GM13977 (cell line): ENCODE measurements around the gene SSBP4.

Experiments used
- DNase-seq: peaks from one replicate; pipeline ENCODE4 v3.0.0; 2012; ENCODE audit warnings: low spot score
- in situ Hi-C: fragments of 300-500 bp; cut with MboI; formaldehyde crosslinking; loops from one replicate; pipeline ENCODE4 v1.12.0; 2022; ENCODE audit warnings: low sequenced_read_pairs, low pct_unique_long_range_greater_than_20kb, mixed read lengths, inconsistent platforms; ENCODE audit not compliant: unreplicated experiment
- TF ChIP-seq, protein P1 (sequence below): IDR thresholded peaks from 2 replicates; pipeline ENCODE4 v1.5.1; 2012; ENCODE audit warnings: mild to moderate bottlenecking, control low read depth; ENCODE audit not compliant: insufficient read depth; ENCODE audit errors: extremely low read depth, missing control alignments

SSBP4 gene

DNA sequence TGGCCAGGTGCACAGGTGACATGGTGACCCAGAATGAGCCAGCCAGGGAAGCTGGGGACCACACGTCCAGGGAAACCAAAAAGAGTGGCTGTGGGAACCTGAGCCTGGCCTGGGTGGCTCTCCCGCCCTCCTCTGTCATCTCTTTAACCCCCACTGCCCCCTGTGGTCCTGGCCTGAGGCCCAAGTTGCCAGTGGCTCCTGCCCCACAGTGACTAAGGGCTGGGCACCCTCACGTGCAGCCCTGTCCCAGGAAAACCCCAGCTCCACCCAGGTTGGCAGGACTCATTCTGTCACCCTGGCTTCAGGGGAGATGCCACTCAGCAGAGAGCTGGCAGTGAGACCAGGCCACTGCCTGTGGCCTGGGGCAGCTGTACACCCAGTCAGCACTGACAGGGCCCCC is 49.3 kb downstream of the SSBP4 start:
- no peak for DNase-seq
- in situ Hi-C loops = no loop called here
- TF ChIP-seq, protein P1, sequence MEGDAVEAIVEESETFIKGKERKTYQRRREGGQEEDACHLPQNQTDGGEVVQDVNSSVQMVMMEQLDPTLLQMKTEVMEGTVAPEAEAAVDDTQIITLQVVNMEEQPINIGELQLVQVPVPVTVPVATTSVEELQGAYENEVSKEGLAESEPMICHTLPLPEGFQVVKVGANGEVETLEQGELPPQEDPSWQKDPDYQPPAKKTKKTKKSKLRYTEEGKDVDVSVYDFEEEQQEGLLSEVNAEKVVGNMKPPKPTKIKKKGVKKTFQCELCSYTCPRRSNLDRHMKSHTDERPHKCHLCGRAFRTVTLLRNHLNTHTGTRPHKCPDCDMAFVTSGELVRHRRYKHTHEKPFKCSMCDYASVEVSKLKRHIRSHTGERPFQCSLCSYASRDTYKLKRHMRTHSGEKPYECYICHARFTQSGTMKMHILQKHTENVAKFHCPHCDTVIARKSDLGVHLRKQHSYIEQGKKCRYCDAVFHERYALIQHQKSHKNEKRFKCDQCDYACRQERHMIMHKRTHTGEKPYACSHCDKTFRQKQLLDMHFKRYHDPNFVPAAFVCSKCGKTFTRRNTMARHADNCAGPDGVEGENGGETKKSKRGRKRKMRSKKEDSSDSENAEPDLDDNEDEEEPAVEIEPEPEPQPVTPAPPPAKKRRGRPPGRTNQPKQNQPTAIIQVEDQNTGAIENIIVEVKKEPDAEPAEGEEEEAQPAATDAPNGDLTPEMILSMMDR = no peak

DNA sequence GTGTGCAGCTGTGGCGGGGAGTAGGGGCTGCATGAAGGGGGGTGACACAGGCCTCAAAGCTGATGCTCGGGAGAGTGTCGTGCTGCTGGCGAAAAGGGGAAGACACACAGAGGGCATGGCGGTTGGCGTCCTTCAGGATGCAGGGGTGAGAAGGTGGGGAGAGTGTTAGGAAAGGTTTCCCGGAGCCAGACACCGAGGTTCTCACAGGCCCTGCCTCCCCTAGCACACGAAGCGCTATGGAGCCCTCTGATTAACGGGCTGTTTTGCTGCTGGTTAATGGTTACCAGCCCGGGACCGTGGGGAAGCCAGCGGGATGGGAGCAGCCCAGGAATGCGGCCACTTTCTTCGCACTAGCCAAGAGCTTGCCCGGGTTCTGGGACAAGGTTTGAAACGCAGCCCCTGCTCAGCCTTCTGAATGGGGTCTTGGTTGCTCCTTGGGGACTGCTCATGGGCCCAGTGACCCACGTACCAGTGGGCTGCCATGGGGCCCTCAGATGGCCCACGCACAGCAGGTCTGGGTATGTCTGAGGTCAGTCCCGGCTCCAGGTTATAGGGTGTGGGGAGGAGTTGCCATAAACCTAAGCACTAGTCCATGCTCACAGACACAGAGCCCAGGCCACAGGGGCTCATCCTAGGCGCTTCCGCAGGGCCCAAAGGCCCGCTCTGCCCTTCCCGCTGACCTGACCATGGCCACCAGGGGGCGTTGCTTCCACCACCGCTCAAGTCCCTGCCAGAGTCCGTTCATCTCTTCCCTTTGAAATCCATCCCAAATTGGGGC is 50.1 kb downstream of the SSBP4 start:
- in situ Hi-C loops = no loop called here
- TF ChIP-seq, protein P1 = peak; percentile 72
- DNase-seq = peak; percentile 68

DNA sequence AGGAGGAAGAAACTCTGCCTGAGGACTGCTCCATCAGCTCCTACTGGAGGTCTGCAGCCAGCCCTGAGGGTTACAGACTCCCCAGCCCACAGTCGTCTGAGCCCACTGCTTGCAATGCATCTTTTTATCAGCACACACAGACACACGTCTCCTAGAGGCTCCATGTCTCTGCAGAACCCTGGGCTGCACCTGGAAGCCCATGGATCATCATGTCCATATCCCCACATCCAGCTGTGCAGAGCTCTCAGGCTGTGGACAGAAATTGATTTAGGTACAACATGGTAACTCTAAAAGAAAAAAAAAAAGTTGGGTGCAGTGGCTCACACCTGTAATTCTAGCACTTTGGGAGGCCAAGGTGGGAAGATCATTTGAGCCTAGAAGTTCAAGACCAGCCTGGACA is 51.6 kb downstream of the SSBP4 start:
- DNase-seq = no peak
- TF ChIP-seq, protein P1 = no peak
- in situ Hi-C loops = no loop called here

DNA sequence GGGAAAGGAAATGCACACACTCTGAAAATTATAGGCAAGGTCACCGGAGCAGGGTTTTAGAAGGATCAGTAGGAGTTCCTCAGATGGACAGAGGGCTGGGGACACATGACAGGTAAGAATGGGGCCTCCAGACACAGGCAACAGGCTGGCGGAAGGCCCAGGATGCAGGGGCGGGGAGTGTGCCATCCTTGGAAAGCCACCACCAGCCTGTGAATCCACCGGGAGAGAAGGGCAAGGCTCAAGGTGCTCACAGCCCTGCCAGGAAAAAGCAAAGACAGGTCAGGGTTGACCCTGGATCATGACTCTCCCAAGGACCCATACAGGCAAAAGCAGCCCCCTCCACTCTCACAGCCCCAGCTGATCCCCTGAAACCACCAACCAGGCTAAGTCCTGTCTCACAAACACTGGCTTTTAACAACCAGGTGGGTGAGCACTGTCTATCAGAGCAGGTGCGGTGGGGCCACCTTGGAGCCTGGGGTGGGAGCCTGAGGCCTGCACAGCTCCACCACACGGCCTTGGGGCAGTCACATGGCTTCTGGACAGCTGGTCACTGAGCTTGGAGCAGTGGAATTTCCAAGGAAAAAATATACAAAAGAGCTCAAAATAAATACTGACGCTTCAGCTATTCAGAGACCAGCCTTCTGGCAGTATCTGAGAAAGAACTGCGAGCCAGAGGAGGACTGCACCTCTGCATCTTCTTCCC is 54.0 kb downstream of the SSBP4 start:
- in situ Hi-C loops = no loop called here
- TF ChIP-seq, protein P1 = no peak
- no peak for DNase-seq

DNA sequence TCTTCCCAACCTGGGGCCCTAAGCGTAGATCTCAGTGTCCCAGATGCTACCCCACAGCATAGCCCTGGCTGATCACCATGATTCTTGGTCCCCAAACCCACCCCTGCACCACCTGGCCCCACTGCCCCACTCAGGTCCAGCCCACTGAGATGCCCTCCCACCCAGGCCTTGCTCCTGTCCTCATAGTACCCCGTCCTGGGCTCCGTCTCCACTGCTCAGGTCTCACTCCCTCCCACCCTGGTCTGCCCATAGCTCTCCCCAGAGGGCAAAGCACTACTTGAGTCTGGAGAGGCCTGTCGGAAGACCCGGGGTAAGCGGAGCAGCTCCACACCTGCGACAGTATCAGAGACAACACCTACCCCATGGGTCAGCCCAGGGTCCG is 54.5 kb downstream of the SSBP4 start:
- TF ChIP-seq, protein P1 = no peak
- in situ Hi-C loops = no loop called here
- no peak for DNase-seq

DNA sequence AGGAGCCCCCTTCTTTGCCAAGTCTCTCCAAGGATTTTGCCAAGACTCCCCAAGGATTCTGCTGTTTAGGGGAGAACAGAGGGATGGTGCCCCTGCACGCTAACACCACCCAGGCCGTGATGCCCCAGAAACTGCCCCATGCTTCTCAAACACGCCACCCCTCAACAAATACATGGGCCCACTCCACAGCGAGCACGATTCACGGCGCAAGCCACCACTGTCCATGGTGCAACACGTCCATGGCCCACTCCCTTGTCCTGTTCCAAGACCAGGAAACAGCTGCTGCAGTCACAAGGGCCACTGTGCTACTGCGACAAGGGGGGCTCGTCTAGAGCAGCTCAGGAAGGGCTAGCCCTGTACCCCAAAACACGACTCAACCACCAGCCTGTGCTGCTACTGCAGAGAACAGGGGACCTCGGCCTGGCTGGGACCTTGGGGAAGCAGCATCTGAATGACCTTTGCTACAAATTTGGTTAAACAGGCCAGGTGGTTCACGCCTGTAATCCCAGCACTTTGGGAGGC is 55.2 kb downstream of the SSBP4 start:
- TF ChIP-seq, protein P1 = no peak
- no peak for DNase-seq
- in situ Hi-C loops = no loop called here
